H9 (cell line): Measurements from ENCODE around the gene PDHA2. TPM values are rescaled to one million over a fixed set of nuclear protein-coding genes. Genes with fewer than 3 reads are reported as not detected.

Source experiments
- DNase-seq: peaks from one replicate; pipeline ENCODE4 v3.0.0-alpha.2; 2017
- H2AFZ ChIP-seq: one replicate; pipeline ENCODE4 v1.6.1; 2013; ENCODE audit warnings: mild to moderate bottlenecking, low read length, control low read depth, moderate library complexity
- H2AK5ac ChIP-seq: 2 replicates; pipeline ENCODE4 v1.6.1; 2013; ENCODE audit warnings: low read length, control low read depth, mixed read lengths; ENCODE audit not compliant: insufficient read length
- H2BK120ac ChIP-seq: one replicate; pipeline ENCODE4 v1.6.1; 2013; ENCODE audit warnings: low read depth, mild to moderate bottlenecking, low read length, control low read depth, inconsistent platforms; ENCODE audit not compliant: poor library complexity, severe bottlenecking
- H2BK12ac ChIP-seq: 2 replicates; pipeline ENCODE4 v1.6.1; 2013; ENCODE audit warnings: low read length, control low read depth, mixed read lengths, low read depth; ENCODE audit not compliant: insufficient read length
- H2BK15ac ChIP-seq: 2 replicates; pipeline ENCODE4 v1.6.1; 2013; ENCODE audit warnings: low read depth, low read length, control low read depth
- H2BK20ac ChIP-seq: one replicate; pipeline ENCODE4 v1.6.1; 2013; ENCODE audit warnings: low read depth, mild to moderate bottlenecking, low read length, control low read depth, inconsistent platforms; ENCODE audit not compliant: poor library complexity, severe bottlenecking
- H2BK5ac ChIP-seq: 2 replicates; pipeline ENCODE4 v1.6.1; 2013; ENCODE audit warnings: low read length, control low read depth, mixed read lengths; ENCODE audit not compliant: insufficient read length
- H3K14ac ChIP-seq: 2 replicates; pipeline ENCODE4 v1.6.1; 2013; ENCODE audit warnings: low read length, control low read depth; ENCODE audit not compliant: insufficient read depth
- H3K18ac ChIP-seq: 2 replicates; pipeline ENCODE4 v1.6.1; 2013; ENCODE audit warnings: low read depth, mild to moderate bottlenecking, mixed read lengths, low read length, control low read depth; ENCODE audit not compliant: insufficient read length
- H3K23ac ChIP-seq: 2 replicates; pipeline ENCODE4 v1.6.1; 2013; ENCODE audit warnings: low read length, control low read depth, mixed read lengths, low read depth; ENCODE audit not compliant: insufficient read length
- H3K23me2 ChIP-seq: 2 replicates; pipeline ENCODE4 v1.6.1; 2013; ENCODE audit warnings: low read depth, mild to moderate bottlenecking, mixed read lengths, low read length, control low read depth; ENCODE audit not compliant: insufficient read length, poor library complexity, severe bottlenecking
- H3K27ac ChIP-seq: 2 replicates; pipeline ENCODE4 v1.5.1; 2013; ENCODE audit warnings: low read length, control low read depth, mixed read lengths, low read depth; ENCODE audit not compliant: insufficient read length
- H3K27me3 ChIP-seq: 2 replicates; pipeline ENCODE4 v1.6.1; 2013; ENCODE audit warnings: low read length, control low read depth, inconsistent platforms; ENCODE audit not compliant: insufficient read depth
- H3K4ac ChIP-seq: 2 replicates; pipeline ENCODE4 v1.6.1; 2013; ENCODE audit warnings: low read depth, mild to moderate bottlenecking, control low read depth, inconsistent platforms, low read length, moderate library complexity
- H3K4me1 ChIP-seq: 2 replicates; pipeline ENCODE4 v1.6.1; 2013; ENCODE audit warnings: low read length, control low read depth, inconsistent platforms; ENCODE audit not compliant: insufficient read depth
- H3K4me2 ChIP-seq: 2 replicates; pipeline ENCODE4 v1.6.1; 2013; ENCODE audit warnings: low read length, control low read depth, mixed read lengths; ENCODE audit not compliant: insufficient read length, insufficient read depth
- H3K56ac ChIP-seq: 2 replicates; pipeline ENCODE4 v1.6.1; 2013; ENCODE audit warnings: low read depth, mild to moderate bottlenecking, mixed read lengths, low read length, control low read depth; ENCODE audit not compliant: insufficient read length
- H3K79me1 ChIP-seq: 2 replicates; pipeline ENCODE4 v1.6.1; 2013; ENCODE audit warnings: low read depth, mild to moderate bottlenecking, moderate library complexity, low read length, control low read depth, inconsistent platforms; ENCODE audit not compliant: insufficient read depth, poor library complexity, severe bottlenecking
- H3K79me2 ChIP-seq: 2 replicates; pipeline ENCODE4 v1.6.1; 2013; ENCODE audit warnings: low read length, control low read depth, inconsistent platforms; ENCODE audit not compliant: insufficient read depth
- H3K9ac ChIP-seq: 2 replicates; pipeline ENCODE4 v1.6.1; 2013; ENCODE audit warnings: low read length, control low read depth, mixed read lengths; ENCODE audit not compliant: insufficient read length; ENCODE audit errors: extremely low read depth
- H3K9me3 ChIP-seq: one replicate; pipeline ENCODE4 v1.6.1; 2013; ENCODE audit warnings: low read depth, low read length, inconsistent platforms; ENCODE audit not compliant: control insufficient read depth
- H3T11ph ChIP-seq: one replicate; pipeline ENCODE4 v1.6.1; 2013; ENCODE audit warnings: mild to moderate bottlenecking, low read length, control low read depth, inconsistent platforms
- H4K20me1 ChIP-seq: one replicate; pipeline ENCODE4 v1.6.1; 2013; ENCODE audit not compliant: control insufficient read depth, insufficient read length, insufficient read depth
- H4K5ac ChIP-seq: 2 replicates; pipeline ENCODE4 v1.6.1; 2013; ENCODE audit warnings: low read depth, mild to moderate bottlenecking, mixed read lengths, low read length, control low read depth; ENCODE audit not compliant: insufficient read length
- H4K8ac ChIP-seq: replicated peaks from 2 replicates; pipeline ENCODE4 v1.6.1; 2013; ENCODE audit warnings: low read length, control low read depth, mixed read lengths, low read depth; ENCODE audit not compliant: insufficient read length
- H4K91ac ChIP-seq: 2 replicates; pipeline ENCODE4 v1.6.1; 2013; ENCODE audit warnings: low read depth, mild to moderate bottlenecking, moderate library complexity, mixed read lengths, low read length, control low read depth; ENCODE audit not compliant: insufficient read length
- H3K27ac Mint-ChIP-seq, 3 experiments: 2 replicates in 2 of 3; 3 replicates in 1 of 3; pipeline ENCODE4 v1.8.0; 2020 to 2021; ENCODE audit warnings: mixed read lengths in 3 of 3, mild to moderate bottlenecking in 1 of 3, moderate library complexity in 1 of 3
- H3K27me3 Mint-ChIP-seq: 2 replicates; pipeline ENCODE4 v1.8.0; 2021; ENCODE audit warnings: low read depth, mild to moderate bottlenecking, moderate library complexity, mixed read lengths
- H3K36me3 Mint-ChIP-seq, 3 experiments: 2 replicates in 2 of 3; 3 replicates in 1 of 3; pipeline ENCODE4 v1.8.0; 2020 to 2021; ENCODE audit warnings: low read depth in 3 of 3, mixed read lengths in 3 of 3; ENCODE audit not compliant: insufficient read depth in 1 of 3
- H3K4me1 Mint-ChIP-seq, 2 experiments: 2 replicates each; pipeline ENCODE4 v1.8.0; 2020; ENCODE audit warnings: mixed read lengths in 2 of 2
- H3K4me3 Mint-ChIP-seq, 2 experiments: 2 replicates in 1 of 2; 3 replicates in 1 of 2; pipeline ENCODE4 v1.8.0; 2020 to 2021; ENCODE audit warnings: mild to moderate bottlenecking in 2 of 2, mixed read lengths in 2 of 2, moderate library complexity in 1 of 2
- H3K9me3 Mint-ChIP-seq, 2 experiments: 2 replicates in 1 of 2; 3 replicates in 1 of 2; pipeline ENCODE4 v1.8.0; 2020; ENCODE audit warnings: mild to moderate bottlenecking in 2 of 2, mixed read lengths in 2 of 2, moderate library complexity in 1 of 2
- CTCF ChIP-seq: fragments of 200-600 bp; sonication (generic); conservative IDR thresholded peaks from 3 replicates; pipeline ENCODE4 v1.8.0; 2021; ENCODE audit warnings: antibody characterized with exemption, mild to moderate bottlenecking
- WGBS: extraction: QIAGEN DNeasy Blood & Tissue Kit; methylation state at CpG from one replicate; pipeline ENCODE4 v1.1.7; 2013; ENCODE audit warnings: missing lambda C conversion rate, low lambda C conversion rate, mixed read lengths; ENCODE audit not compliant: insufficient read length; ENCODE audit errors: extremely low coverage; 5-methylcytosine and 5-hydroxymethylcytosine counted together
- total RNA-seq: library from RNA; stranded (reverse); gene quantifications from 2 replicates; pipeline ENCODE4 v1.2.1, GENCODE V29; 2021

Gene PDHA2
- total RNA-seq, 1 experiment from 2014 or later, result not detected

- H3K79me1 ChIP-seq, result no peaks in the 10 kb centered on the region
- no peak overlapping the region for H2BK5ac ChIP-seq
- no peaks in the 10 kb centered on the region for H3K27me3 Mint-ChIP-seq
- no peaks in the 10 kb centered on the region for H3K36me3 Mint-ChIP-seq
- no peak overlapping the region for H3K14ac ChIP-seq
- H3K79me2 ChIP-seq, result no peaks in the 10 kb centered on the region
- no peak overlapping the region for H2BK15ac ChIP-seq
- no peak overlapping the region for H4K91ac ChIP-seq
- H3K56ac ChIP-seq, result no peak overlapping the region
- DNase-seq, result no peak
- no peak overlapping the region for H2AK5ac ChIP-seq
- H3T11ph ChIP-seq, result no peak overlapping the region
- no peak overlapping the region for H3K4me3 Mint-ChIP-seq
- no peak overlapping the region for H3K27ac Mint-ChIP-seq
- no peaks in the 10 kb centered on the region for H3K4me1 Mint-ChIP-seq
- H2AFZ ChIP-seq, result no peak overlapping the region
- no CpG with 5 or more reads among the region's 3 CpGs for WGBS
- H3K4me2 ChIP-seq, result no peak overlapping the region
- H3K9me3 ChIP-seq, result no peaks in the 10 kb centered on the region
- H3K18ac ChIP-seq, result no peak overlapping the region
- H2BK20ac ChIP-seq, result no peak overlapping the region
- H2BK12ac ChIP-seq, result no peak overlapping the region
- no peak overlapping the region for H4K8ac ChIP-seq
- no peak overlapping the region for H4K5ac ChIP-seq
- no peaks in the 10 kb centered on the region for H3K27me3 ChIP-seq
- no peak overlapping the region for H3K23ac ChIP-seq
- no peak overlapping the region for H2BK120ac ChIP-seq
- H3K9ac ChIP-seq, result no peak overlapping the region
- H3K4ac ChIP-seq, result no peak overlapping the region
- H3K23me2 ChIP-seq, result no peaks in the 10 kb centered on the region
- H3K9me3 Mint-ChIP-seq, result no peaks in the 10 kb centered on the region
- TF ChIP-seq CTCF, result no peak
- H3K27ac ChIP-seq, result no peak overlapping the region
- no peaks in the 10 kb centered on the region for H3K4me1 ChIP-seq
- H4K20me1 ChIP-seq, result no peaks in the 10 kb centered on the region
Observed at GRCh38 chr4:95847908-95848460, 8.1 kb downstream of the PDHA2 start.
